HEK293T (cell line): ENCODE results near the gene MAGI3.

Experiments
- CTCF ChIA-PET: fragments of 350-600 bp; formaldehyde crosslinking; extraction: SDS; loops from one replicate; lab custom pipeline; 2021; ENCODE audit warnings: antibody characterized with exemption, inconsistent platforms; lab: Yijun Ruan, JAX
- POLR2A ChIA-PET: fragments of 350-600 bp; formaldehyde crosslinking; extraction: SDS; loops from one replicate; lab custom pipeline; 2020; ENCODE audit warnings: antibody characterized with exemption, inconsistent platforms; lab: Yijun Ruan, JAX
- DNase-seq: peaks from one replicate; pipeline ENCODE4 v3.0.0; 2012; ENCODE audit warnings: mixed read lengths; ENCODE audit errors: extremely low spot score
- ARNT ChIP-seq: fragments of 450-650 bp; IDR thresholded peaks from 2 replicates; pipeline ENCODE4 v1.6.1; 2017; ENCODE audit warnings: mild to moderate bottlenecking
- BHLHE40 ChIP-seq: fragments of 450-650 bp; IDR thresholded peaks from 2 replicates; pipeline ENCODE4 v1.6.1; 2016; ENCODE audit warnings: mild to moderate bottlenecking, moderate library complexity, borderline replicate concordance
- CTBP1 ChIP-seq: fragments of 450-650 bp; IDR thresholded peaks from 2 replicates; pipeline ENCODE4 v1.6.1; 2016; ENCODE audit warnings: borderline replicate concordance
- ELF4 ChIP-seq: fragments of 450-650 bp; IDR thresholded peaks from 2 replicates; pipeline ENCODE4 v1.6.1; 2017; ENCODE audit warnings: antibody characterized with exemption
- FOXA1 ChIP-seq: fragments of 450-650 bp; IDR thresholded peaks from 2 replicates; pipeline ENCODE4 v1.6.1; 2016; ENCODE audit warnings: mild to moderate bottlenecking
- FOXK2 ChIP-seq: fragments of 450-650 bp; IDR thresholded peaks from 2 replicates; pipeline ENCODE4 v1.6.1; 2016; ENCODE audit warnings: mild to moderate bottlenecking
- FOXM1 ChIP-seq: fragments of 450-650 bp; IDR thresholded peaks from 2 replicates; pipeline ENCODE4 v1.6.1; 2017; ENCODE audit warnings: mild to moderate bottlenecking, borderline replicate concordance
- HDGF ChIP-seq: fragments of 450-650 bp; IDR thresholded peaks from 2 replicates; pipeline ENCODE4 v1.6.1; 2017; ENCODE audit warnings: antibody characterized with exemption, borderline replicate concordance
- L3MBTL2 ChIP-seq: fragments of 450-650 bp; conservative IDR thresholded peaks from 2 replicates; pipeline ENCODE4 v1.6.1; 2016; ENCODE audit warnings: mild to moderate bottlenecking
- LEF1 ChIP-seq: fragments of 450-650 bp; IDR thresholded peaks from 2 replicates; pipeline ENCODE4 v1.6.1; 2017; ENCODE audit warnings: mild to moderate bottlenecking, borderline replicate concordance
- NFRKB ChIP-seq: fragments of 450-650 bp; IDR thresholded peaks from 2 replicates; pipeline ENCODE4 v1.6.1; 2016; ENCODE audit warnings: mild to moderate bottlenecking, moderate library complexity
- PKNOX1 ChIP-seq: fragments of 450-650 bp; IDR thresholded peaks from 2 replicates; pipeline ENCODE4 v1.6.1; 2016
- SP1 ChIP-seq: fragments of 450-650 bp; IDR thresholded peaks from 2 replicates; pipeline ENCODE4 v1.6.1; 2017
- SUZ12 ChIP-seq: fragments of 450-650 bp; IDR thresholded peaks from 2 replicates; pipeline ENCODE4 v1.6.1; 2016; ENCODE audit warnings: mild to moderate bottlenecking
- TARDBP ChIP-seq: fragments of 450-650 bp; IDR thresholded peaks from 2 replicates; pipeline ENCODE4 v1.6.1; 2016
- ZNF384 ChIP-seq: fragments of 450-650 bp; IDR thresholded peaks from 2 replicates; pipeline ENCODE4 v1.6.1; 2016

The MAGI3 gene

GRCh38 chr1:113388621-113389358, 1.5 kb upstream of the MAGI3 start:
- CTCF ChIA-PET: interaction anchor here (0.6 kb wide), 1 partner anchor 343 kb away, joined by 7 read pairs; no protein-coding TSS in a partner anchor
- DNase-seq: peak; percentile 45
- no peak for TF ChIP-seq SUZ12
- TF ChIP-seq FOXM1: no peak
- POLR2A ChIA-PET: interaction anchor here (1.4 to 1.5 kb wide), 2 partner anchors 9 to 316 kb away, joined by 6 read pairs; partner anchors contain the start of gene LRIG2

GRCh38 chr1:113389359-113389952, 859 bp upstream of the MAGI3 start:
- DNase-seq: no peak
- ChIA-PET CTCF (no interaction called here), POLR2A (interaction anchor here (0.7 to 1.4 kb wide), 4 partner anchors 9 to 316 kb away, joined by 3 to 6 read pairs (median 4); no protein-coding TSS in a partner anchor)
- TF ChIP-seq L3MBTL2: peak; percentile 62
- no peak for TF ChIP-seq ELF4
- TF ChIP-seq PKNOX1: no peak

- POLR2A ChIA-PET: interaction anchor here (0.9 to 1.1 kb wide), 2 partner anchors 14 to 31 kb away, joined by 3 to 4 read pairs; no protein-coding TSS in a partner anchor
- CTCF ChIA-PET: interaction anchor here (1.0 kb wide), 1 partner anchor 168 kb away, joined by 3 read pairs; no protein-coding TSS in a partner anchor
These were observed 745 bp downstream of the MAGI3 start for GRCh38 chr1:113390871-113391648.

GRCh38 chr1:113391649-113392271, 1.4 kb downstream of the MAGI3 start:
- POLR2A ChIA-PET: interaction anchor here (0.9 to 1.1 kb wide), 2 partner anchors 13 to 31 kb away, joined by 3 to 4 read pairs; no protein-coding TSS in a partner anchor
- DNase-seq: no peak
- TF ChIP-seq FOXM1 (no peak), CTBP1 (no peak), ARNT (no peak), HDGF (no peak), PKNOX1 (no peak), NFRKB (no peak), FOXK2 (no peak), BHLHE40 (no peak), ELF4 (no peak), FOXA1 (no peak), L3MBTL2 (no peak), LEF1 (no peak), ZNF384 (no peak), SUZ12 (no peak), SP1 (no peak), TARDBP (no peak)
- CTCF ChIA-PET: interaction anchor here (1.0 kb wide), 1 partner anchor 169 kb away, joined by 3 read pairs; no protein-coding TSS in a partner anchor

More at GRCh38 chr1:113390871-113391648, 745 bp downstream of the MAGI3 start:
- peak; percentile 48 for DNase-seq
- no peak for TF ChIP-seq ARNT
- TF ChIP-seq HDGF: no peak
- TF ChIP-seq PKNOX1: peak; percentile 48
- no peak for TF ChIP-seq SUZ12
- no peak for TF ChIP-seq FOXK2
- no peak for TF ChIP-seq NFRKB
- no peak for TF ChIP-seq SP1

- ChIA-PET CTCF (no interaction called here), POLR2A (interaction anchor here (1.1 kb wide), 1 partner anchor 13 kb away, joined by 4 read pairs; no protein-coding TSS in a partner anchor)
- TF ChIP-seq FOXM1 (no peak), PKNOX1 (no peak), LEF1 (no peak), SUZ12 (no peak), ELF4 (no peak), CTBP1 (no peak), FOXK2 (no peak), SP1 (no peak), TARDBP (no peak), L3MBTL2 (no peak), ARNT (no peak), HDGF (no peak), ZNF384 (no peak), BHLHE40 (no peak), FOXA1 (no peak), NFRKB (no peak)
- no peak for DNase-seq
These were observed 2.3 kb downstream of the MAGI3 start for GRCh38 chr1:113392541-113393128.
